RWPE1 (cell line): ENCODE measurements around the gene KCNQ2.

ENCODE experiments used
- CTCF ChIA-PET: fragments of 350-600 bp; sonication (Branson Sonifier 250); formaldehyde crosslinking; extraction: SDS; loops from one replicate; lab custom pipeline; 2021; lab: Yijun Ruan, JAX
- POLR2A ChIA-PET: fragments of 400-600 bp; formaldehyde crosslinking; extraction: SDS; loops from one replicate; lab custom pipeline; 2020; ENCODE audit warnings: antibody characterized with exemption; ENCODE audit not compliant: low non-redundant PET; lab: Yijun Ruan, JAX
- DNase-seq: peaks from one replicate; pipeline ENCODE4 v3.0.0; 2012; ENCODE audit warnings: low spot score
- H3K27ac ChIP-seq: fragments of 450-650 bp; 2 replicates; pipeline ENCODE4 v1.5.1; 2017
- TF ChIP-seq, protein P1 (sequence below): fragments of 450-650 bp; conservative IDR thresholded peaks from 2 replicates; pipeline ENCODE4 v1.5.1; 2017; ENCODE audit warnings: low read depth, mild to moderate bottlenecking

Gene KCNQ2

DNA sequence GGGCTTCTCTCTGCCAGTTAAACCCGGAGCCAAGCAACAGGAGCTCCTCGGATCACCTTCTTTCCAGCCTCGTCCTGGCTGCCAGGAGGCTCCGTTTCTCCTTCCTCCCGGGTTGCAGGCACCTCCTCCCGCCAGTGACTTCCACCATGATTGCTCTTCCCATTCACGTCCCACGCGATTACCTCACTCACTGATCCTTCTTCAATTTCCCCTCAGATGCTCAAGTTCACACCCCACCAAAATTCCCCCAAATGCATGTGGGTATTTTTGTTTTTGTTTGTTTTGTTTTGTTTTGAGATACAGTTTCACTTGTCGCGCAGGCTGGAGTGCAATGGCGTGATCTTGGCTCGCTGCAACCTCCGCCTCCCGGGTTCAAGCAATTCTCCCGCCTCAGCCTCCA, 25.1 kb downstream of the KCNQ2 start:
- H3K27ac ChIP-seq = no peak overlapping the region
- CTCF ChIA-PET = interaction anchor here (0.6 to 1.4 kb wide), 2 partner anchors 13 to 180 kb away, joined by 3 to 5 read pairs; partner anchors contain the start of gene GMEB2
- TF ChIP-seq, protein P1, sequence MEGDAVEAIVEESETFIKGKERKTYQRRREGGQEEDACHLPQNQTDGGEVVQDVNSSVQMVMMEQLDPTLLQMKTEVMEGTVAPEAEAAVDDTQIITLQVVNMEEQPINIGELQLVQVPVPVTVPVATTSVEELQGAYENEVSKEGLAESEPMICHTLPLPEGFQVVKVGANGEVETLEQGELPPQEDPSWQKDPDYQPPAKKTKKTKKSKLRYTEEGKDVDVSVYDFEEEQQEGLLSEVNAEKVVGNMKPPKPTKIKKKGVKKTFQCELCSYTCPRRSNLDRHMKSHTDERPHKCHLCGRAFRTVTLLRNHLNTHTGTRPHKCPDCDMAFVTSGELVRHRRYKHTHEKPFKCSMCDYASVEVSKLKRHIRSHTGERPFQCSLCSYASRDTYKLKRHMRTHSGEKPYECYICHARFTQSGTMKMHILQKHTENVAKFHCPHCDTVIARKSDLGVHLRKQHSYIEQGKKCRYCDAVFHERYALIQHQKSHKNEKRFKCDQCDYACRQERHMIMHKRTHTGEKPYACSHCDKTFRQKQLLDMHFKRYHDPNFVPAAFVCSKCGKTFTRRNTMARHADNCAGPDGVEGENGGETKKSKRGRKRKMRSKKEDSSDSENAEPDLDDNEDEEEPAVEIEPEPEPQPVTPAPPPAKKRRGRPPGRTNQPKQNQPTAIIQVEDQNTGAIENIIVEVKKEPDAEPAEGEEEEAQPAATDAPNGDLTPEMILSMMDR = no peak
- no peak for DNase-seq
- POLR2A ChIA-PET = interaction anchor here (0.6 kb wide), 2 partner anchors 61 to 327 kb away, joined by 3 read pairs; no protein-coding TSS in a partner anchor

DNA sequence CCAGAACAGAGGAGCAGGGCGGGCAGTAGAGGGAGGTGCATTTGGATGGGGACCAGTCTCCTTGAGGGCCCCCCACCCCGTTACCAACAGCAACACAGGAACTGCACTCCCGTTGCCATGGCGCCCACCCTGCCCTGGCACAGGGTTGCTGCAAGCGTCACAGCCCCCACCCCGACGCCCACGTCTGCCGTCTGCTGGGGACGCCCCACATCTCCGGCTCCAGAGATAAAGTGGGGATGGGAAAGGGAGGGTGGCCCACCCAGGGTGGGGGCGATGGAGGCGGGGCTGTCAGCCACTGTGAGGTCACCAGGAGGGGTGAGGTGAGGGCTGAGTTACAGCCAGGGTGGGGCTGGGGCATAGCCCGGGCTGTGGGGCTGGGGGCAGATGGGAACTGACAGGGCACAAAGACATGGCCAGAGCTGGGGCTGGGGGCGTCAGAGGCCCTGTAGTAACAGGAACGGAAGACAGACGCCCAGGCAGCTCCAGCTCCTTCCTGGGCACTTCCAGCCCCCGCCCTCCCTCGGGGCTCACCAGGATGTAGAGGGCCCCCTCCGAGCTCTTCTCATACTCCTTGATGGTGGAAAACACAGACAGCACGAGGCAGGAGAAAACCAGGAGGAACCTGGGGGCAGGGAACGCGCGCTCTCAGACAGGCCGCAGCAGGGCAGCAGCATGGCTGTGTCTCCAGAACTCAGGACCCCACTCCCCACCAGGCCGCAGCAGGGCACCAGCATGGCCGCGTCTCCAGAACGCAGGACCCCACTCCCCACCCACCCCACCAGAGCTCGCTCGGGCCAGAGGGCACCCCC, 26.0 kb downstream of the KCNQ2 start:
- POLR2A ChIA-PET = interaction anchor here (0.6 kb wide), 2 partner anchors 60 to 326 kb away, joined by 3 read pairs; no protein-coding TSS in a partner anchor
- no peak for DNase-seq
- no peak overlapping the region for H3K27ac ChIP-seq
- CTCF ChIA-PET = interaction anchor here (1.4 kb wide), 1 partner anchor 12 kb away, joined by 5 read pairs; no protein-coding TSS in a partner anchor
- TF ChIP-seq, protein P1 = no peak

- DNase-seq = no peak
- TF ChIP-seq, protein P1 = no peak
- no peak overlapping the region for H3K27ac ChIP-seq
- CTCF ChIA-PET = interaction anchor here (1.7 kb wide), 1 partner anchor 51 kb away, joined by 4 read pairs; no protein-coding TSS in a partner anchor
- POLR2A ChIA-PET = no interaction called here
Observed at GRCh38 chr20:63445075-63445734, 27.2 kb downstream of the KCNQ2 start.

- no peak for DNase-seq
- TF ChIP-seq, protein P1 = no peak
- no peak overlapping the region for H3K27ac ChIP-seq
- ChIA-PET CTCF (interaction anchor here (0.6 to 1.7 kb wide), 2 partner anchors 51 to 637 kb away, joined by 3 to 4 read pairs; no protein-coding TSS in a partner anchor), POLR2A (no interaction called here)
Observed at GRCh38 chr20:63444548-63444947, 27.9 kb downstream of the KCNQ2 start.

DNA sequence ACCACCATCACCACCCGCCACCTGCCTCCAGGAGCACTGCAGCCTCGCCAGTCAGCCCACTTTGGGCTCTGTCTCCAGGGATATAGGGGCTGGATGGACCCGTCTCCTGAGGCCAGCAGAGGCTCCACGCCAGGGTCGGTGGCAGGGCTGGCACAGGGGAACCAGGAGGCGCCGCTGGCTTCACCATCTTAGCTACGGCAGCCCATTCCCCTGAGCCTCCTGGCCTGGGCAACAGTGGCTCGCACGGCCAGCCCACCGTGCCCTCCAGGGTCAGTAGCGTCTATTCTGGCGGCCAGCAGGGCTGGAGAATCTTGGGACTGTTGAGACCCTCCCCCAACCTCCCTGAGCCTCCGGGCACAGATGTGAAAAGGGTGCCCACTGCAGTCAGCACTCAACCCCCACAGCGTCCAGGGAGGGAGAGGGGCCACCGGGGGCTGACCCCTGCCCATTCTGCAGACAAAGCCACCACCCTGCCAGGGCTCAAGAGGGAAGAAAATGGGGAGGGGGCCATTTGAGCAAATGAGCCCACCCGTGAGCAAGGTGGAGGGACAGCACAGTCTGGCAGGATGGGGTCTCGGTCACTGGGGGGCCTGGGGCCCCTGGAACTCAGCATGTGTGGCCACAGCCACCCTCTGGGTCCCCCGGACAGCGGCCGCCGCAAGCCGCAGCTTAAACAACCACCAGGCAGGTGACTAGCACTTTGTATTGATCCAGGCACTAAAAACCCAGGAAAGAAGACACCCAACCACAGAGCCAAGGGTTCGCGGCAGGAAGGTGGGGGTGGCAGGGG, 28.7 kb downstream of the KCNQ2 start:
- DNase-seq = no peak
- ChIA-PET POLR2A (no interaction called here), CTCF (interaction anchor here (0.6 to 1.7 kb wide), 3 partner anchors 46 to 636 kb away, joined by 3 to 4 read pairs (median 3); no protein-coding TSS in a partner anchor)
- TF ChIP-seq, protein P1 = no peak
- H3K27ac ChIP-seq = no peak overlapping the region
